Measurements from ENCODE around the gene YIPF2.

YIPF2 gene

DNA sequence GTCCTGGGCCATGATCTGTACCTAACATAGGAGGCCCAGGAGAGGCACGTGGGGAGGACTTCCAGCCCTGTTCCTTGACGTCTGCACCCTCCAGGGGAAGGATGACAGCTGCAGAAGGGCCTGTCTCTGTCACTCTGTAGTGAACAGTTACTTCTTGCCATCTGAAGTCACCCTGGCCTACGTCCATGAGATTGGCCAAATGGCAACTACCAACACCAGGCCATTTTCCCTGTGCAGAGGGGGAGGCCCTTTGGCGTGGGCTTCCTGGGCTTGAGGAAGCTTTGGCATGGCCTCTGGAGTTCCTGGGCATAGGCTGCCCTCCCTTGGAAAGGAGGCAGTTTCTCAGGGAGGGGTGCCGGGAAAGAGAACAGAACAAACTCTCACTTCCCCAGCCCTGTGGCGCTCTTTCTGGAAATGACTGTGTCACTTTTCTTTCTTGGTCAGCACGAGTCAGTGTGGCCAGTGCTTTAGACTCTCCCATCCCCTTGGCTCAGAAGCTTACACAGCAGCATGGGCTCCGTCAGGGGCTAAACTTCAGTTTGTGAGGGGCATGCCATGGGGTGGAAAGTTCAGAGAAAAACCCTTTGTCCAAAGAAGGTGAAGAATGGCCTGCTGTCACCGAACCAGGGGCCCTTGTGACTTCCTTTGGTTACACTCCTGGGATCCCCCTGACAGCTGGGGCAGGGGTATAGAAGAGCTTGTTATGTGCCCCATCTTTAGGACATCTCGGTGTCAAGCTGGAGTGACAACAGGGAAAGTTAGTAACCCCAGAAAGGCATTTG, 51.8 kb downstream of the YIPF2 start:
- no peak for DNase-seq (ENCODE audit: low read depth, low spot score)

- no peak for DNase-seq (ENCODE audit: low read depth, low spot score)
These were observed 54.4 kb downstream of the YIPF2 start for GRCh38 chr19:10874024-10874423.

DNA sequence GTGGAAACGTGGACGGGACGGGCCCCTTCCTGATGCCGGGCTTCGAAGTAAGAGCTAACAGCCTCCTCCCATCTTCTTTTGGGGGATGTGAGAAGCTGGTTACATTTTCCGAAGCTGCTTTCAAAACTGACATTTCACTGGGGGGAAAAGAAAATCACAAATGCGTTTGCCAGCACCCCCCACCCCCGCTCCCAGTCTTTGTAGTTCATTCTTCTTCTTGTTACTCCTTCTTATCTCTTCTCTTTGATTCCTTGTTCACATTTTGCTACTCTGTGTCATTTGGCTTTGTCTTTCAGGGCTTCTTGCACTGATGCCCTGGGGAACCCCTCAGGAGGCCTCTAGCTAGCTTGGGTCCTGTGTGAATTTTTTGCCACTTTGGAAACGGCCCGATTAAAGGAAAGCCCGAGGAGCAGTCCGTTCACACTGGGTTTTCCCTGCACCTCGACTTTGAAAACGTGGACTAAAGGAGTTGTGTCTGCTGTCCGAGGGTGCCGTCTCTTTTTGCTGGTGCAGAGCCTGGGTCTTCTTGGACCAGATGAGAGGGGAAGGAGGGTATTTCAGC, 55.8 kb downstream of the YIPF2 start:
- no peak for DNase-seq (ENCODE audit: low read depth, low spot score)
